Activated CD4-positive, alpha-beta T cell treated with anti-CD3 and anti-CD28 coated beads, Interleukin-2, Interleukin-6, amounts not matched to agents 100 ng/mL and 50 ng/mL, durations not matched to agents 16 hours and 8 hours (primary cell): ENCODE measurements around the gene DYSF.
"Not testable (repeated sequence)": the region's sequence is repeated elsewhere in the genome, so short reads cannot be mapped to it uniquely, and the experiment has no call there.

Experiments
- DNase-seq: peaks from one replicate; pipeline ENCODE4 v3.0.0-alpha.2; 2020

The DYSF gene

GRCh38 chr2:71473346-71474031, 20.1 kb downstream of the DYSF start:
- no peak for DNase-seq

GRCh38 chr2:71474116-71474743, 20.9 kb downstream of the DYSF start:
- no peak for DNase-seq

DNA sequence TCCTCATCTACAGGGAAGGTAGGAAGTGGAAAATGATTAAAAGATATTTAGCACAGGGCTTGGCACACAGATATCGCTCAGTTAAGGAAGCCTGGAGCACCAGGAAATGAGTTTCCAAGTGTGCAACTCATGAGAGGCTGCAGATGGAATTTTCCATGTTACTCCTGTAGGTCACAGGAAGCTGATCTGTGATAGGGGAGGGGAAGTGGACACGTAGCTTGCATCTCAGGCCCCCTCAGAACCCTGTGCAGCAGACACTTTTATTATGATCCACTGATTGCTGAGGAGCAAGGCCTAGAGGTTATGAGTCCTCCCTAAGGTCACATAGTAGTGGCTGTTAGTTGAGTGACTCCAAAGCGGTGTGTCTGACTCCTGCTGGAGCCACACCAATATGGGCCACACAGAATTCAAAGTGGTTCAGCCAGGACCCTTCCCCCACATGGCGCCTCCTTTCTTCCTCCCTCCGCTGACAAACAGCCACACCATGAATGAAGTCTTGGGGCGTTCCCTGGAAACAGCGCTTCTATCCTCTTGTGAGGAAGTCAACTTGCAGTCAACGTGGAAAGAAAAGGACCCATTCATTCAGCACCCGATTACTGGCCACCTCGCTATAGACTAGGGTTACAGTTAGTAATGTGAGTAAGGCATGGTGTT, 21.5 kb downstream of the DYSF start:
- no peak for DNase-seq

- no peak for DNase-seq
Measured at GRCh38 chr2:71476495-71476894, 23.1 kb downstream of the DYSF start.

- no peak for DNase-seq
Measured at GRCh38 chr2:71477231-71477691, 23.9 kb downstream of the DYSF start.

GRCh38 chr2:71478806-71479205, 25.4 kb downstream of the DYSF start:
- DNase-seq = no peak

GRCh38 chr2:71479261-71479660, 25.9 kb downstream of the DYSF start:
- DNase-seq = no peak

DNA sequence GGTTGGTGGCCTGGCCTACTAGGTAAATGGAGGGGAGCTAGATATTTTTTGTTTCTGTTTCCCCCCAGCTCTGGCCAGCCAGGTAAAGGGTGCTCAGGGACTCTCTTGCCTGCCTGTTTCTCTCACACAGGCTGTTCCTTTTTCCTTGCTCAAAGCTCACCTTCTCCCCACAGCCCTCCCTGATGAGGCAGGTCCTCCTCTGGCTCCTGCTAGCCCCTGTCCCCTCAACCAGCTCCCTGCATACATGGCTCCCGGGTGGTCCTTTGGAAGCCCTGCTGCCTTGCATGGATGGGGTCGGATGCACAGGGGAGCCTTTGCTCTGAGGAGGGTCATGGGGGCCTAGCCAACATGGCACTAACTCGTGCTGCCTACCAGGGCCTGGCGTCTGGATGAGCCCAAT, 27.8 kb downstream of the DYSF start:
- DNase-seq = no peak

DNA sequence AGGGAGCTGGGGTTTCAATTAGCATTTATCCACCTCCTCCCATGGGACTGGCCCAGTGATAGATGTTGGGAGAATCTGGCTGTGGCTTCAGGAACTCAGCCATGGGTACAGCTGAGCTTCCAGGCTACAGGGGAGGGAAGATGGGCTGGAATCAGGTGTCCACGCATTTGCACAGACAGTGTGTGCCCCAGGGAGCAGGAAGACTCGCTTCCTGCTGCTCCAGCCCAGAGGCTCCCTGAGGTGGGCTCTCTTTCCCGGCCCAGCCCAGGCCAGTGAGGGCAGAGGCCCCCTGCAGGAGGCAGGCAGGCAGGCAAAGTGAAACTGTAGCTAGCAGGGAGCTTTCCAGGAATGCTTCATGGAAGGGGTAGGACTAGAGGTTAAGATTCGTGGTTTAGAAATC, 28.7 kb downstream of the DYSF start:
- no peak for DNase-seq

DNA sequence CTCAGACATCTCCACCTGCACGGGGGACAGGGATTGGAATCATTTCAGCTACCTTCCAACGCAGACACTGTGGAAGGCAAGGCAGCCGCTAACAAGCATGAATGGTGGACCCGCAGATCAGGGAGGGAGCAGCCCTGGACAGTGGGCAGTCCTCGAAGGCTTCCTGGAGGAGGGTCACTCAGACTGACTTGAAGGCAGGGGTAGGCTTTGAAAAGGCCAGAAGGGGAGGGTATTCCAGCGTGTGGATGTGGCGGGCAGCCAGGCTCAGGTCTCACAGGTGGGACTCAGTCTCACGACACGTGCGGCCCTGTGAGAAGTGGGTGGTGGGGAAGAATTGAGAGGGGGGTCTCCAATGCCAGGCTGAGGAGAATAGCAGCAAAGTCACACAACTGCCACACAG, 29.9 kb downstream of the DYSF start:
- DNase-seq = no peak

DNA sequence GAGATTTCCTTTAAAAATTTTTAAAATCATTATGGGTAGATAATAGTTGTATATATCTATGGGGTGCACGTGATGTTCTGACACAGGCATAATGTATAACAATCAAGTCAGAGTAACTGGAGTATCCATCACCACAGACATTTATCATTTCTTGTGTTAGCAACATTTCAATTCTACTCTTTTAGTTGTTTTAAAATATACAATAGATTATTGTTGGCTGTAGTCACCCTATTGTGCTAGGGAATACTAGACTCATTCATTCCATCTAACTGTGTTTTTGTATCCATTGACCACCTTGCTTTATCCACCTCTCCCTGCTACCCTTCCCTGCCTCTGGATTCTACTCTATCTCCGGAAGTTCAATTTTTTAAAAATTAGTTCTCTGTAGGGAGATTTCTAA, 31.0 kb downstream of the DYSF start:
- no peak for DNase-seq

GRCh38 chr2:71486881-71487640, 33.7 kb downstream of the DYSF start:
- no peak for DNase-seq

GRCh38 chr2:71491551-71491950, 38.2 kb downstream of the DYSF start:
- not testable (repeated sequence) for DNase-seq

DNA sequence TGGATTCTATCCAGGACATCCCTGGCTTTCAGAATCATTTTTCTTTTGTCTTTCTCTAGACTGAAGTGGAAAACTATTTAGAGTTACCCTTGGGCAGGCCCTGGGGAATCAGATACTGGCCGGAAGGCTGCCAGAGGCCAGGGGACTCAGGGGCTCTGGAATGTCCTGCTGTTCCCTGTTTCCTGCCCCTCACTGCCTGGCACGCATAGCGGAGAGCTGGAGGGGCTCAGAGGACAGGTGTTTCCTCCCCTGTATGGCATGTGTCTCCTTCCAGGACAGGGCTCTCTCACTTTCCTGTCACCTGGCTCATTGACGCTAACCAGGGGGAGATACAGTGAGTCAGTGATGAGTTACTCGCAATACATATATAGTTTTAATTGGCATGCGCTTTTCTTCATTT, 38.8 kb downstream of the DYSF start:
- DNase-seq = no peak

GRCh38 chr2:71494091-71494490, 40.7 kb downstream of the DYSF start:
- DNase-seq = no peak

- no peak for DNase-seq
Measured at GRCh38 chr2:71494523-71495155, 41.3 kb downstream of the DYSF start.

GRCh38 chr2:71496156-71496770, 42.9 kb downstream of the DYSF start:
- no peak for DNase-seq

- no peak for DNase-seq
Measured at GRCh38 chr2:71498261-71498701, 44.9 kb downstream of the DYSF start.

GRCh38 chr2:71499691-71500090, 46.3 kb downstream of the DYSF start:
- DNase-seq = no peak

GRCh38 chr2:71500426-71501079, 47.2 kb downstream of the DYSF start:
- no peak for DNase-seq

DNA sequence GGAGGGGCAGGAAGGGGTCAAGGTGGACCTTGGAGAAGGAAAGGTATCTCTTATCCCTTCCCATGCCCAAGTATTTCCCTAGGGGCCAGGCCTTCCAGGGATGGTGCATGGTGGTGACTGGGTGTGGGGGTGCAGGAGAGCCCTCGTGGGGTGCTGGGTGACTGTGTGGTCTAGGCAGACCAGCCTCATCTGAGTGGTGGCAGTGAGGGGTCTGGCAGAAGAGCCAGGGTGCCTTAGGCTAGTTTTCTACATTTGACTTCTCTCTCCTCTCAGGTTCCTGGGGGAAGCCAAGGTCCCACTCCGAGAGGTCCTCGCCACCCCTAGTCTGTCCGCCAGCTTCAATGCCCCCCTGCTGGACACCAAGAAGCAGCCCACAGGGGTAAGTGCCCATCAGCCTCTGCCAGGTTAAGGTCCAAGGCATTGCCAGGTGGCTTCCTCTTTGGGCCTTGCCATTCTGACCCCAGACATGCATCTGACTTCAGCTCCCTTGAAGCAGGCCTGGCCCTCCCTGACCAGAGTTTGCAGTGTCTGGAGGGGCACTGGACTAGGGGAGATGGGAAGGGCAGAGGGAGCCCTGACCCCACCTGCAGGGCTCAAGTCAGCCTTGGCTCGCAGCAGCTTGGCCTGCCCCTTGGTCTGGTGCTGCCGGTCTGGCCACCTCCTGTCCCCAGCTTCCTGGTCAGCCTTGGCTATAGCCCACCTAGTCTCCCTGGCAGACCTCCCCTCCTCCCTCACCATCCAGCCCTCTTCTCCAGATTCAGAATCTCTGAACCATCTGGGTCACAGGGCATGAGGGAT, 49.8 kb downstream of the DYSF start:
- DNase-seq = no peak
